WTC11 (cell line): ENCODE results near the gene CAMSAP1. TPM values are rescaled to one million over a fixed set of nuclear protein-coding genes. Genes with fewer than 3 reads are reported as not detected.

ENCODE experiments used
- ATAC-seq: fragments of 200-7000 bp; cut with Tn5 transposase; 2 replicates; pipeline ENCODE4 v1.10.0; 2021; ENCODE audit warnings: mild to moderate bottlenecking, moderate library complexity
- CTCF ChIA-PET: fragments of 300-600 bp; sonication (Branson Sonifier 250); formaldehyde crosslinking; loops from one replicate; lab custom pipeline; 2021; ENCODE audit warnings: antibody characterized with exemption; lab: Charles Lee
- POLR2A ChIA-PET: fragments of 350-600 bp; sonication (Branson Sonifier 250); formaldehyde crosslinking; loops from one replicate; lab custom pipeline; 2021; ENCODE audit warnings: antibody characterized with exemption; lab: Charles Lee
- DNase-seq: peaks from one replicate; pipeline ENCODE4 v3.0.0; 2021; ENCODE audit warnings: low spot score
- H3K27ac Mint-ChIP-seq: 2 replicates; pipeline ENCODE4 v1.8.0; 2021; ENCODE audit warnings: mixed read lengths
- H3K27me3 Mint-ChIP-seq: 2 replicates; pipeline ENCODE4 v1.8.0; 2021; ENCODE audit warnings: low read depth, mild to moderate bottlenecking, moderate library complexity, mixed read lengths
- H3K36me3 Mint-ChIP-seq: 2 replicates; pipeline ENCODE4 v1.8.0; 2021; ENCODE audit warnings: mixed read lengths
- H3K4me1 Mint-ChIP-seq: 2 replicates; pipeline ENCODE4 v1.8.0; 2022; ENCODE audit warnings: mixed read lengths
- H3K4me3 Mint-ChIP-seq: 2 replicates; pipeline ENCODE4 v1.8.0; 2021; ENCODE audit warnings: mild to moderate bottlenecking, moderate library complexity, mixed read lengths
- H3K9me3 Mint-ChIP-seq: 2 replicates; pipeline ENCODE4 v1.8.0; 2021; ENCODE audit warnings: mixed read lengths
- ATF1 ChIP-seq: sonication (generic); formaldehyde crosslinking; IDR thresholded peaks from 2 replicates; pipeline ENCODE4 v1.8.1; 2023; ENCODE audit warnings: mild to moderate bottlenecking, moderate library complexity, missing genetic modification reagents
- CREM ChIP-seq: sonication (generic); formaldehyde crosslinking; IDR thresholded peaks from 2 replicates; pipeline ENCODE4 v1.8.1; 2022; ENCODE audit warnings: mild to moderate bottlenecking, missing genetic modification reagents, moderate library complexity
- HMGA2 ChIP-seq: fragments of 250-450 bp; sonication (Bioruptor Pico); IDR thresholded peaks from 2 replicates; pipeline ENCODE4 v1.4.0; 2021; ENCODE audit warnings: mild to moderate bottlenecking, moderate library complexity
- JUN ChIP-seq: sonication (generic); formaldehyde crosslinking; IDR thresholded peaks from 2 replicates; pipeline ENCODE4 v1.8.0; 2023; ENCODE audit warnings: mild to moderate bottlenecking, missing genetic modification reagents
- NFE2L1 ChIP-seq: sonication (generic); formaldehyde crosslinking; IDR thresholded peaks from 2 replicates; pipeline ENCODE4 v1.8.1; 2023; ENCODE audit warnings: missing genetic modification reagents
- NR1H2 ChIP-seq: sonication (generic); formaldehyde crosslinking; IDR thresholded peaks from 2 replicates; pipeline ENCODE4 v1.9.0; 2021; ENCODE audit warnings: mild to moderate bottlenecking, moderate library complexity, missing genetic modification reagents
- SOX15 ChIP-seq: fragments of 250-450 bp; sonication (Bioruptor Pico); IDR thresholded peaks from 2 replicates; pipeline ENCODE4 v1.9.0; 2021; ENCODE audit warnings: mild to moderate bottlenecking
- SP1 ChIP-seq: sonication (generic); formaldehyde crosslinking; conservative IDR thresholded peaks from 2 replicates; pipeline ENCODE4 v1.8.1; 2022; ENCODE audit warnings: missing genetic modification reagents
- TCF7 ChIP-seq: sonication (generic); formaldehyde crosslinking; IDR thresholded peaks from 2 replicates; pipeline ENCODE4 v1.8.0; 2022; ENCODE audit warnings: mild to moderate bottlenecking, low read depth, missing genetic modification reagents, moderate library complexity
- TP53 ChIP-seq: sonication (generic); formaldehyde crosslinking; IDR thresholded peaks from 2 replicates; pipeline ENCODE4 v1.8.1; 2023; ENCODE audit warnings: mild to moderate bottlenecking, missing genetic modification reagents
- ZNF121 ChIP-seq: sonication (generic); formaldehyde crosslinking; IDR thresholded peaks from 2 replicates; pipeline ENCODE4 v1.8.0; 2023; ENCODE audit warnings: missing genetic modification reagents
- ZNF138 ChIP-seq: sonication (generic); formaldehyde crosslinking; conservative IDR thresholded peaks from 2 replicates; pipeline ENCODE4 v1.8.1; 2022; ENCODE audit warnings: mild to moderate bottlenecking, moderate library complexity, missing genetic modification reagents
- ZNF317 ChIP-seq: sonication (generic); formaldehyde crosslinking; IDR thresholded peaks from 2 replicates; pipeline ENCODE4 v1.8.1; 2023; ENCODE audit warnings: low read depth, mild to moderate bottlenecking, moderate library complexity, missing genetic modification reagents, borderline replicate concordance
- ZNF671 ChIP-seq: fragments of 250-450 bp; sonication (Bioruptor Pico); IDR thresholded peaks from 2 replicates; pipeline ENCODE4 v1.8.0; 2021; ENCODE audit warnings: mild to moderate bottlenecking
- total RNA-seq: library from RNA; stranded (reverse); gene quantifications from 3 replicates; pipeline ENCODE4 v1.2.3, GENCODE V29; 2021
- TF ChIP-seq, protein P1 (sequence below): sonication (generic); formaldehyde crosslinking; IDR thresholded peaks from 2 replicates; pipeline ENCODE4 v1.8.1; 2023; ENCODE audit warnings: mild to moderate bottlenecking, missing genetic modification reagents
- TF ChIP-seq, protein P2 (sequence below): sonication (generic); formaldehyde crosslinking; IDR thresholded peaks from 2 replicates; pipeline ENCODE4 v1.8.0; 2023; ENCODE audit warnings: missing genetic modification reagents, mild to moderate bottlenecking, borderline replicate concordance
- TF ChIP-seq, protein P3 (sequence below): sonication (generic); formaldehyde crosslinking; IDR thresholded peaks from 2 replicates; pipeline ENCODE4 v1.8.1; 2023; ENCODE audit warnings: mild to moderate bottlenecking, moderate library complexity, missing genetic modification reagents
- TF ChIP-seq, protein P4 (sequence below): sonication (generic); formaldehyde crosslinking; IDR thresholded peaks from 2 replicates; pipeline ENCODE4 v1.8.0; 2022; ENCODE audit warnings: mild to moderate bottlenecking, missing genetic modification reagents
- TF ChIP-seq, protein P5 (sequence below): fragments of 250-450 bp; sonication (Bioruptor Pico); IDR thresholded peaks from 2 replicates; pipeline ENCODE4 v1.9.0; 2021; ENCODE audit warnings: mild to moderate bottlenecking
- TF ChIP-seq, protein P6 (sequence below): sonication (generic); formaldehyde crosslinking; IDR thresholded peaks from 2 replicates; pipeline ENCODE4 v1.8.1; 2023; ENCODE audit warnings: mild to moderate bottlenecking, missing genetic modification reagents

The CAMSAP1 gene
- total RNA-seq, 1 experiment from 2014 or later: 40.5 TPM

DNA sequence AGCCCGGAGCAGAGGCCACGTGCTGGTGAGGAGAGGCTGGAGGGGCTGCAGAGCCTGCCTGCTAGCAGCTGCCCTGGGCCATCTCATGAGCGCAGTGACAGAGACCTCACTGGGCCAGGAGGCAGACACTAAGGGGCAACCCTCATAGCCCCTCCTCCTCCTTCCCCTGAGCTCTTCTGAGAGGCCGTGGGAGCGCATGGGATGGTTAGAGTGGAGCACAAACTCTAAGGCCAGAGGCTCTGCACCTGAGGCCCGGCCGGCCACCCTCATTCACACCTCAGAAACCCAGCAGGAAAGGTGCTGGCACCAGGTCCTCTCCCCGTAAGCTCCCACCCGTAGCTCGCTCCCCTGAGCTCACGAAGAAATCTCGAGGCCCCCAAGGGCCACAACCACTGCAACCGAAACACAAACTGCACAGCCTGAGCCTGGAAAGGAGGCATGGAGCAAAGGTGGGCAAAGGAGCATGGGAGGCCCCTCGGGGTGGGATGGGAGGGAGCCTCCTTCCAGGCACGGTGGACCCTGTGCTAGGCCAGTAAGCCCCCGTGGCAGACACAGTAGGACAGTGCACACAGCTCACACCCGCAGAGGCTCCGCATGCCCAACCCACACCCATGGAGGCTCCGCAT, 17.7 kb downstream of the CAMSAP1 start (continued):
- TF ChIP-seq, protein P1, sequence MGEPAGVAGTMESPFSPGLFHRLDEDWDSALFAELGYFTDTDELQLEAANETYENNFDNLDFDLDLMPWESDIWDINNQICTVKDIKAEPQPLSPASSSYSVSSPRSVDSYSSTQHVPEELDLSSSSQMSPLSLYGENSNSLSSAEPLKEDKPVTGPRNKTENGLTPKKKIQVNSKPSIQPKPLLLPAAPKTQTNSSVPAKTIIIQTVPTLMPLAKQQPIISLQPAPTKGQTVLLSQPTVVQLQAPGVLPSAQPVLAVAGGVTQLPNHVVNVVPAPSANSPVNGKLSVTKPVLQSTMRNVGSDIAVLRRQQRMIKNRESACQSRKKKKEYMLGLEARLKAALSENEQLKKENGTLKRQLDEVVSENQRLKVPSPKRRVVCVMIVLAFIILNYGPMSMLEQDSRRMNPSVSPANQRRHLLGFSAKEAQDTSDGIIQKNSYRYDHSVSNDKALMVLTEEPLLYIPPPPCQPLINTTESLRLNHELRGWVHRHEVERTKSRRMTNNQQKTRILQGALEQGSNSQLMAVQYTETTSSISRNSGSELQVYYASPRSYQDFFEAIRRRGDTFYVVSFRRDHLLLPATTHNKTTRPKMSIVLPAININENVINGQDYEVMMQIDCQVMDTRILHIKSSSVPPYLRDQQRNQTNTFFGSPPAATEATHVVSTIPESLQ (CRISPR knock-in tag): no peak
- TF ChIP-seq ATF1 (CRISPR knock-in tag): no peak

DNA sequence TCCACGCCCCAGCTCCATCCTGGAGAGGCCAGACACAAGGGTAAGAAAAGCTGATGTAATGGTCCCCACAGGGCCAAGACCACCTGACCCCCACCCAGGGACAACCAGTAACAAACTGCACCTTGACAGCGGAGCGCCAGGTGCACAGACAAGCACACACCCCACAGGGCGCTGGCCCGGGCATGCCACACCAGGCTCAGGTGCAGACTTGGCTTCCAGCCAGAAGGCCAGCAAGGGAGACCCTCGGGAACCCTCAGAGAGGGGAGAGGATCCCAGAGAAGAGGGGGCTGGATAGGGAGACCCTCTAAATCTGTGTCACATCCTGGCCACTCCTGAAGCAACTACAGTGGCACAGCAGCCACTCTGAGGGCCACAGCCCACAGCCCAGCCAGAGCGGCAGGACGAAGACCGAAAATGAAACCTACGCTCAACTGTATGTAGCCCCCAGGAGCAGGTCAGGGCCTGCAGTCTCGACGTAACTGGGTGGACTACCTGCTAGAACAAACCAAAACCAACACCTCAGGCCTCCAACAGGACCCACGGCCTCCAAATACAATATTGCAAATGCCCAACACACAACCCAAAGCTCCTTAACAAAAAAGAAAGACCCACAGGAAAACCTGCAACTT, 18.5 kb downstream of the CAMSAP1 start:
- POLR2A ChIA-PET: no interaction called here

DNA sequence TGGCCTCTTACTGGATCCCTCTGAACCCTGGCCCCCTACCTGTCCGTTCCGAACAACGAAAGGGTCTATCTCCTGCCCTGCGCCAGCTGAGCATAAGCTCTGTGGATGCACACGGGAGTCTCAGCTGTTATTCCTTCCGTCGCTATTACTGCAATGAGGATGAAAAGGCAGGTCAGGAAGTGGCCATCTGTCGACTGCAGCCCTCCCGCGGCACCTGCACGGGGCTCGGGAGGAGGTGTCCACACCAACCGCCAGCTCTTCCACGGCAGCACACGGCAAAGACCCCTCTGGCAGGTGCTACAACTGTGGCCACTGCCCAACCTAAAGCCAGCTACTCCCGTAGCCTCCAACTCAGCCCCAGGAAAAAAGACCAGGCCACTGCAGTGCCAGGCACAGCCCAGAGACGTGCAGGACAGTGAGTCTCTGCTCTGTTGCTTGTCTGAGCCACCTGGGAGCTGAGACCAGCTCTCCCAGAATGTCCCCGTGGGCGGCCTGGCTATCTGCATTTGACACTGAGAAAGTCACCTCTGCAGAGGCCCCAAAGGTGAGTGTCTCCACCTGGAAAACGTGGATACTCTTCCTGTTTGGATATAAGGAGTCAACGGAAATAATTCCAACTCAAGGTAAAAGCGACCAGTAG, 19.1 kb downstream of the CAMSAP1 start:
- ATAC-seq: no peak
- no peak for DNase-seq
- Mint-ChIP-seq H3K4me1 (peaks cover 87% of the 10 kb centered on the region), H3K36me3 (no peaks in the 10 kb centered on the region), H3K27ac (peak overlapping the region; percentile 85), H3K9me3 (no peaks in the 10 kb centered on the region), H3K4me3 (no peak overlapping the region), H3K27me3 (no peaks in the 10 kb centered on the region; the same call in 1 of the 2 replicates)
- POLR2A ChIA-PET: no interaction called here
- TF ChIP-seq JUN (CRISPR knock-in tag) (0 out of 2 replicates have a peak, but pooled peaks have one; percentile 18), HMGA2 (CRISPR knock-in tag) (no peak), TP53 (CRISPR knock-in tag) (no peak)
- TF ChIP-seq, protein P2, sequence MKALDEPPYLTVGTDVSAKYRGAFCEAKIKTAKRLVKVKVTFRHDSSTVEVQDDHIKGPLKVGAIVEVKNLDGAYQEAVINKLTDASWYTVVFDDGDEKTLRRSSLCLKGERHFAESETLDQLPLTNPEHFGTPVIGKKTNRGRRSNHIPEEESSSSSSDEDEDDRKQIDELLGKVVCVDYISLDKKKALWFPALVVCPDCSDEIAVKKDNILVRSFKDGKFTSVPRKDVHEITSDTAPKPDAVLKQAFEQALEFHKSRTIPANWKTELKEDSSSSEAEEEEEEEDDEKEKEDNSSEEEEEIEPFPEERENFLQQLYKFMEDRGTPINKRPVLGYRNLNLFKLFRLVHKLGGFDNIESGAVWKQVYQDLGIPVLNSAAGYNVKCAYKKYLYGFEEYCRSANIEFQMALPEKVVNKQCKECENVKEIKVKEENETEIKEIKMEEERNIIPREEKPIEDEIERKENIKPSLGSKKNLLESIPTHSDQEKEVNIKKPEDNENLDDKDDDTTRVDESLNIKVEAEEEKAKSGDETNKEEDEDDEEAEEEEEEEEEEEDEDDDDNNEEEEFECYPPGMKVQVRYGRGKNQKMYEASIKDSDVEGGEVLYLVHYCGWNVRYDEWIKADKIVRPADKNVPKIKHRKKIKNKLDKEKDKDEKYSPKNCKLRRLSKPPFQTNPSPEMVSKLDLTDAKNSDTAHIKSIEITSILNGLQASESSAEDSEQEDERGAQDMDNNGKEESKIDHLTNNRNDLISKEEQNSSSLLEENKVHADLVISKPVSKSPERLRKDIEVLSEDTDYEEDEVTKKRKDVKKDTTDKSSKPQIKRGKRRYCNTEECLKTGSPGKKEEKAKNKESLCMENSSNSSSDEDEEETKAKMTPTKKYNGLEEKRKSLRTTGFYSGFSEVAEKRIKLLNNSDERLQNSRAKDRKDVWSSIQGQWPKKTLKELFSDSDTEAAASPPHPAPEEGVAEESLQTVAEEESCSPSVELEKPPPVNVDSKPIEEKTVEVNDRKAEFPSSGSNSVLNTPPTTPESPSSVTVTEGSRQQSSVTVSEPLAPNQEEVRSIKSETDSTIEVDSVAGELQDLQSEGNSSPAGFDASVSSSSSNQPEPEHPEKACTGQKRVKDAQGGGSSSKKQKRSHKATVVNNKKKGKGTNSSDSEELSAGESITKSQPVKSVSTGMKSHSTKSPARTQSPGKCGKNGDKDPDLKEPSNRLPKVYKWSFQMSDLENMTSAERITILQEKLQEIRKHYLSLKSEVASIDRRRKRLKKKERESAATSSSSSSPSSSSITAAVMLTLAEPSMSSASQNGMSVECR: 0 out of 2 replicates have a peak, but pooled peaks have one; percentile 13
- CTCF ChIA-PET: interaction anchor here (0.7 to 2.7 kb wide), 2 partner anchors 194 to 250 kb away, joined by 5 to 9 read pairs; no protein-coding TSS in a partner anchor

More for the DNA sequence above, 18.5 kb downstream of the CAMSAP1 start:
- TF ChIP-seq CREM (no peak), ZNF138 (CRISPR knock-in tag) (no peak), ZNF121 (CRISPR knock-in tag) (no peak), TCF7 (no peak), NR1H2 (CRISPR knock-in tag) (no peak), SOX15 (no peak), HMGA2 (CRISPR knock-in tag) (no peak), ZNF317 (CRISPR knock-in tag) (no peak), SP1 (CRISPR knock-in tag) (no peak), NFE2L1 (CRISPR knock-in tag) (no peak), ZNF671 (CRISPR knock-in tag) (no peak)
- TF ChIP-seq, protein P3, sequence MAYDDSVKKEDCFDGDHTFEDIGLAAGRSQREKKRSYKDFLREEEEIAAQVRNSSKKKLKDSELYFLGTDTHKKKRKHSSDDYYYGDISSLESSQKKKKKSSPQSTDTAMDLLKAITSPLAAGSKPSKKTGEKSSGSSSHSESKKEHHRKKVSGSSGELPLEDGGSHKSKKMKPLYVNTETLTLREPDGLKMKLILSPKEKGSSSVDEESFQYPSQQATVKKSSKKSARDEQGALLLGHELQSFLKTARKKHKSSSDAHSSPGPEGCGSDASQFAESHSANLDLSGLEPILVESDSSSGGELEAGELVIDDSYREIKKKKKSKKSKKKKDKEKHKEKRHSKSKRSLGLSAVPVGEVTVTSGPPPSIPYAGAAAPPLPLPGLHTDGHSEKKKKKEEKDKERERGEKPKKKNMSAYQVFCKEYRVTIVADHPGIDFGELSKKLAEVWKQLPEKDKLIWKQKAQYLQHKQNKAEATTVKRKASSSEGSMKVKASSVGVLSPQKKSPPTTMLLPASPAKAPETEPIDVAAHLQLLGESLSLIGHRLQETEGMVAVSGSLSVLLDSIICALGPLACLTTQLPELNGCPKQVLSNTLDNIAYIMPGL (CRISPR knock-in tag): no peak
- TF ChIP-seq, protein P4, sequence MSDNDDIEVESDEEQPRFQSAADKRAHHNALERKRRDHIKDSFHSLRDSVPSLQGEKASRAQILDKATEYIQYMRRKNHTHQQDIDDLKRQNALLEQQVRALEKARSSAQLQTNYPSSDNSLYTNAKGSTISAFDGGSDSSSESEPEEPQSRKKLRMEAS (CRISPR knock-in tag): no peak
- TF ChIP-seq, protein P5, sequence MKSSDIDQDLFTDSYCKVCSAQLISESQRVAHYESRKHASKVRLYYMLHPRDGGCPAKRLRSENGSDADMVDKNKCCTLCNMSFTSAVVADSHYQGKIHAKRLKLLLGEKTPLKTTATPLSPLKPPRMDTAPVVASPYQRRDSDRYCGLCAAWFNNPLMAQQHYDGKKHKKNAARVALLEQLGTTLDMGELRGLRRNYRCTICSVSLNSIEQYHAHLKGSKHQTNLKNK (CRISPR knock-in tag): no peak
- TF ChIP-seq, protein P6, sequence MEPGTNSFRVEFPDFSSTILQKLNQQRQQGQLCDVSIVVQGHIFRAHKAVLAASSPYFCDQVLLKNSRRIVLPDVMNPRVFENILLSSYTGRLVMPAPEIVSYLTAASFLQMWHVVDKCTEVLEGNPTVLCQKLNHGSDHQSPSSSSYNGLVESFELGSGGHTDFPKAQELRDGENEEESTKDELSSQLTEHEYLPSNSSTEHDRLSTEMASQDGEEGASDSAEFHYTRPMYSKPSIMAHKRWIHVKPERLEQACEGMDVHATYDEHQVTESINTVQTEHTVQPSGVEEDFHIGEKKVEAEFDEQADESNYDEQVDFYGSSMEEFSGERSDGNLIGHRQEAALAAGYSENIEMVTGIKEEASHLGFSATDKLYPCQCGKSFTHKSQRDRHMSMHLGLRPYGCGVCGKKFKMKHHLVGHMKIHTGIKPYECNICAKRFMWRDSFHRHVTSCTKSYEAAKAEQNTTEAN (CRISPR knock-in tag): no peak
- H3K4me3 Mint-ChIP-seq: no peak overlapping the region
- H3K9me3 Mint-ChIP-seq: no peaks in the 10 kb centered on the region
- H3K36me3 Mint-ChIP-seq: no peaks in the 10 kb centered on the region
- DNase-seq (no peak), ATAC-seq (no peak)
- H3K27me3 Mint-ChIP-seq: no peaks in the 10 kb centered on the region; the same call in 1 of the 2 replicates
- H3K27ac Mint-ChIP-seq: peak overlapping the region; percentile 86
- CTCF ChIA-PET: interaction anchor here (2.7 kb wide), 1 partner anchor 250 kb away, joined by 9 read pairs; no protein-coding TSS in a partner anchor
- H3K4me1 Mint-ChIP-seq: peaks cover 93% of the 10 kb centered on the region
